Endothelial cell of umbilical vein (primary cell): ENCODE data around the gene ZNHIT2. TPM values are rescaled to one million over a fixed set of nuclear protein-coding genes. Genes with fewer than 3 reads are reported as not detected.

ENCODE experiments used
- Bru-seq: library from RNA; stranded (reverse); fragments of 400-500 nt; gene quantifications from one replicate; lab custom pipeline; 2021; lab: Mats Ljungman, UMichigan
- BruChase-seq, 2 experiments: library from RNA; stranded (reverse); fragments of 400-500 nt; gene quantifications; one replicate each; lab custom pipeline; 2021; lab: Mats Ljungman, UMichigan
- BruUV-seq: library from RNA; stranded (reverse); fragments of 400-500 nt; replicated peaks from 2 replicates; lab custom pipeline; 2021; lab: Mats Ljungman, UMichigan
- CTCF ChIA-PET: fragments of 300-600, 350-600 bp; sonication (Branson Sonifier 250); formaldehyde crosslinking; loops from one replicate; lab custom pipeline; 2021; ENCODE audit warnings: antibody characterized with exemption, inconsistent platforms; lab: Charles Lee
- POLR2A ChIA-PET: fragments of 300-600, 350-600 bp; sonication (Branson Sonifier 250); formaldehyde crosslinking; loops from one replicate; lab custom pipeline; 2021; ENCODE audit warnings: antibody characterized with exemption, inconsistent platforms; lab: Charles Lee
- DNase-seq: peaks from one replicate; pipeline ENCODE4 v3.0.0-alpha.2; 2011; ENCODE audit warnings: low read depth, low spot score
- FAIRE-seq: peaks from 2 replicates; lab custom pipeline; 2011; peaks lifted over from hg19 to GRCh38; lab: Jason Lieb, UNC
- H2AFZ ChIP-seq: 2 replicates; pipeline ENCODE4 v1.6.0; 2012; ENCODE audit warnings: low read depth, low read length, control low read depth, inconsistent platforms
- H3K27ac ChIP-seq: 2 replicates; pipeline ENCODE4 v1.5.1; 2011; ENCODE audit warnings: low read depth, mild to moderate bottlenecking, control low read depth, low read length, moderate library complexity; ENCODE audit not compliant: insufficient read depth
- H3K27me3 ChIP-seq, 2 experiments: 2 replicates each; pipeline versions ENCODE4 v1.6.0 to v1.6.1; 2011; ENCODE audit warnings: low read length in 2 of 2, mixed read lengths in 1 of 2; ENCODE audit not compliant: control insufficient read depth in 2 of 2, insufficient read depth in 2 of 2
- H3K36me3 ChIP-seq, 2 experiments: 2 replicates in 1 of 2; 3 replicates in 1 of 2; pipeline ENCODE4 v1.5.1; 2011; ENCODE audit warnings: low read length in 2 of 2, mild to moderate bottlenecking in 1 of 2, moderate library complexity in 1 of 2; ENCODE audit not compliant: control insufficient read depth in 2 of 2, insufficient read depth in 2 of 2; ENCODE audit errors: extremely low read depth in 1 of 2
- H3K4me1 ChIP-seq: 3 replicates; pipeline ENCODE4 v1.5.1; 2011; ENCODE audit warnings: mild to moderate bottlenecking, low read length; ENCODE audit not compliant: control insufficient read depth, insufficient read depth; ENCODE audit errors: extremely low read depth
- H3K4me2 ChIP-seq: 2 replicates; pipeline ENCODE4 v1.6.1; 2011; ENCODE audit warnings: low read length, control low read depth, mixed read lengths; ENCODE audit not compliant: insufficient read depth
- H3K4me3 ChIP-seq, 3 experiments: fragments of 200-600 bp in 1 of 3; sonication (generic), shearing (Covaris generic) in 1 of 3; replicated peaks in 1 of 3; 2 replicates each; pipeline ENCODE4 v1.5.1; 2011 to 2016; ENCODE audit warnings: control low read depth in 3 of 3, low read length in 3 of 3, mild to moderate bottlenecking in 2 of 3, inconsistent platforms in 1 of 3, low read depth in 1 of 3, moderate library complexity in 1 of 3; ENCODE audit not compliant: insufficient read depth in 1 of 3
- H3K79me2 ChIP-seq: 2 replicates; pipeline ENCODE4 v1.6.0; 2012; ENCODE audit warnings: low read length, inconsistent platforms; ENCODE audit not compliant: control insufficient read depth, insufficient read depth
- H3K9ac ChIP-seq: replicated peaks from 2 replicates; pipeline ENCODE3; 2011; ENCODE audit warnings: low read length, control low read depth; ENCODE audit not compliant: insufficient read depth; ENCODE audit errors: extremely low read depth
- H3K9me1 ChIP-seq: replicated peaks from 3 replicates; pipeline ENCODE4 v1.6.0; 2011; ENCODE audit warnings: mild to moderate bottlenecking, low read length; ENCODE audit not compliant: control insufficient read depth, insufficient read depth; ENCODE audit errors: extremely low read depth
- H3K9me3 ChIP-seq: replicated peaks from 2 replicates; pipeline ENCODE4 v1.5.1; 2012; ENCODE audit warnings: low read length, inconsistent platforms; ENCODE audit not compliant: control insufficient read depth, insufficient read depth
- H4K20me1 ChIP-seq: replicated peaks from 2 replicates; pipeline ENCODE3; 2011; ENCODE audit warnings: mild to moderate bottlenecking, low read length; ENCODE audit not compliant: control insufficient read depth, insufficient read depth; ENCODE audit errors: extremely low read depth
- CTCF ChIP-seq, 2 donors: IDR thresholded peaks; 1 replicate in 1 of 2; 2 replicates in 1 of 2; pipeline ENCODE4 v1.5.1; 2011; ENCODE audit warnings: low read length in 2 of 2, mild to moderate bottlenecking in 2 of 2, moderate library complexity in 2 of 2, control low read depth in 1 of 2, inconsistent platforms in 1 of 2, low read depth in 1 of 2; ENCODE audit not compliant: insufficient read depth in 1 of 2; ENCODE audit errors: extremely low read depth in 1 of 2
- EZH2 ChIP-seq: IDR thresholded peaks from 2 replicates; pipeline ENCODE4 v1.6.1; 2012; ENCODE audit warnings: borderline replicate concordance, low read depth, mild to moderate bottlenecking, moderate library complexity, low read length, inconsistent platforms; ENCODE audit not compliant: severe bottlenecking
- FOS ChIP-seq: IDR thresholded peaks from 2 replicates; pipeline ENCODE4 v1.6.1; 2011; ENCODE audit warnings: mild to moderate bottlenecking, low read length, moderate library complexity, borderline replicate concordance; ENCODE audit not compliant: insufficient read depth
- GATA2 ChIP-seq: IDR thresholded peaks from 2 replicates; pipeline ENCODE4 v1.7.0; 2011; ENCODE audit warnings: low read depth, mild to moderate bottlenecking, moderate library complexity, mixed read lengths, low read length; ENCODE audit not compliant: insufficient read length, insufficient read depth
- JUN ChIP-seq: IDR thresholded peaks from 2 replicates; pipeline ENCODE4 v1.6.1; 2011; ENCODE audit warnings: borderline replicate concordance, low read depth; ENCODE audit not compliant: insufficient read length, insufficient read depth
- MAX ChIP-seq: IDR thresholded peaks from 2 replicates; pipeline ENCODE4 v1.6.1; 2011; ENCODE audit not compliant: insufficient read depth, insufficient read length
- MYC ChIP-seq: IDR thresholded peaks from one replicate; pipeline ENCODE4 v1.6.1; 2011; ENCODE audit warnings: mild to moderate bottlenecking, low read depth, low read length
- POLR2A ChIP-seq: IDR thresholded peaks from 2 replicates; pipeline ENCODE4 v1.6.1; 2012; ENCODE audit warnings: low read depth, mild to moderate bottlenecking, control low read depth, low read length
- POLR2AphosphoS5 ChIP-seq: IDR thresholded peaks from 2 replicates; pipeline ENCODE4 v1.6.1; 2012; ENCODE audit warnings: low read depth, mild to moderate bottlenecking, control low read depth, low read length, moderate library complexity; ENCODE audit not compliant: insufficient read depth
- dilution Hi-C: fragments of 300-500 bp; cut with MboI; formaldehyde crosslinking; loops from one replicate; pipeline ENCODE4 v1.15.0; 2019; ENCODE audit warnings: low sequenced_read_pairs; ENCODE audit not compliant: extremely low pct_ligation_motif_present
- intact Hi-C: fragments of 100-400 bp; cut with micrococcal nuclease; formaldehyde crosslinking; loops from one replicate; pipeline ENCODE4 v1.10.0; 2022
- long read RNA-seq: library from polyadenylated mRNA; stranded (forward); transcript quantifications from one replicate; pipeline ENCODE4 v2.0.0, GENCODE V29; 2021
- polyA minus RNA-seq, 3 experiments: library from RNA; depleted of rRNA, polyadenylated mRNA; stranded (reverse); fragments of >200 nt; gene quantifications; 1 replicate in 1 of 3; 2 replicates in 2 of 3; pipeline ENCODE4 v1.2.3, GENCODE V29; 2011
- polyA plus RNA-seq, 4 experiments: library from polyadenylated mRNA; depleted of rRNA in 3 of 4; stranded (reverse) in 3 of 4; unstranded in 1 of 4; fragments of >200 nt; gene quantifications; 2 replicates each; pipeline versions ENCODE4 v1.2.1 to v1.2.3, GENCODE V29; 2011 to 2012; ENCODE audit warnings: missing spikeins in 1 of 4
- total RNA-seq: library from RNA; stranded (reverse); gene quantifications from 2 replicates; pipeline ENCODE4 v1.2.3, GENCODE V29; 2021

The ZNHIT2 gene
- 9.0 and 9.2 TPM in 2 replicates for total RNA-seq
- polyA plus RNA-seq = 7.1 and 12.8 TPM in 2 replicates
- polyA plus RNA-seq (2011; cell fraction: cytosol; rRNA removed) = 2.2 and 4.9 TPM in 2 replicates
- polyA plus RNA-seq (2011; cell fraction: nucleus; rRNA removed) = 1.7 and 2.1 TPM in 2 replicates
- polyA plus RNA-seq (2012) = 4.2 and 6.0 TPM in 2 replicates
- 1.7 and 3.5 TPM in 2 replicates for polyA minus RNA-seq
- polyA minus RNA-seq (2011; cell fraction: cytosol; rRNA and poly(A)+ RNA removed) = 22.9 TPM
- polyA minus RNA-seq (2011; cell fraction: nucleus; rRNA and poly(A)+ RNA removed) = 3.8 and 5.3 TPM in 2 replicates
- Bru-seq, nascent RNA = percentile 51 among the genes with signal in this experiment
- BruChase-seq, experiment 1, labeled RNA remaining after a 6-hour chase = percentile 31 among the genes with signal in this experiment
- BruChase-seq, experiment 2, labeled RNA remaining after a 2-hour chase = percentile 37 among the genes with signal in this experiment
- long read RNA-seq, transcript ZNHIT2-201 (1 exons, 1,306 nt) = major isoform, 30 of 30 reads
- long read RNA-seq, partial matches to known transcripts = 0 of 30 reads
- long read RNA-seq, other reads (novel, unspliced or antisense) = 0 of 30 reads

- BruUV-seq = no TSS peak
- FAIRE-seq (peak; percentile 100), DNase-seq (peak; percentile 99)
- ChIA-PET CTCF (interaction anchor here (0.6 to 2.3 kb wide), 17 partner anchors 11 to 339 kb away, joined by 3 to 17 read pairs (median 4); partner anchors contain the start of genes ARL2, CAPN1, CDC42EP2 and SF1), POLR2A (interaction anchor here (1.4 to 1.5 kb wide), 2 partner anchors 11 to 18 kb away, joined by 3 to 4 read pairs; no protein-coding TSS in a partner anchor)
- TF ChIP-seq POLR2A (peak; percentile 85), MAX (no peak), GATA2 (no peak), POLR2AphosphoS5 (peak; percentile 94), EZH2 (no peak), JUN (peak; percentile 4), MYC (no peak), CTCF (IDR thresholded peaks at IDR 0.05; ENCODE audit: extremely low read depth in 1 of 2, insufficient read depth in 1 of 2, low read depth in 1 of 2, low read length in 2 of 2) (peak; percentile 89 to 91), FOS (no peak)
- Histone ChIP-seq H3K9ac (peak within 1 kb of the TSS; percentile 59), H3K9me1 (no peaks in the 10 kb centered on the region), H3K4me2 (peak within 1 kb of the TSS; percentile 13), H3K27ac (peak within 1 kb of the TSS; percentile 9), H3K36me3 (peaks cover 7 to 13% of the 10 kb centered on the region in 2 experiments), H3K27me3 (no peaks in the 10 kb centered on the region), H2AFZ (no peak within 1 kb of the TSS), H3K9me3 (no peaks in the 10 kb centered on the region), H3K79me2 (peaks cover 27% of the 10 kb centered on the region), H4K20me1 (no peaks in the 10 kb centered on the region), H3K4me1 (peaks cover 21% of the 10 kb centered on the region), H3K4me3 (peak within 1 kb of the TSS; percentile 24 to 75 (median 46))
- dilution Hi-C loops = no loop called here
- intact Hi-C loops = loop anchor here (1.0 to 2.0 kb wide), 6 partner anchors 33 to 270 kb away; partner anchors contain the start of genes CAPN1, CDCA5, SNX15 and ZFPL1
Measured at GRCh38 chr11:65117206-65118096, at the start of gene ZNHIT2. ZNHIT2 (minus strand) TSS chr11:65117701; CDS start chr11:65117653, 48 bp downstream.
